Mesodermal cell (in vitro differentiated cells): ENCODE results near the gene TUBA3C.

Experiments
- H3K27ac ChIP-seq: 2 replicates; pipeline ENCODE4 v1.7.0; 2013; ENCODE audit warnings: mild to moderate bottlenecking, low read depth, low read length, moderate library complexity; ENCODE audit not compliant: severe bottlenecking
- H3K36me3 ChIP-seq: 2 replicates; pipeline ENCODE4 v1.7.1; 2013; ENCODE audit warnings: mild to moderate bottlenecking, low read length, moderate library complexity; ENCODE audit not compliant: control insufficient read depth, insufficient read depth
- H3K4me1 ChIP-seq: one replicate; pipeline ENCODE4 v1.7.1; 2013; ENCODE audit warnings: mild to moderate bottlenecking, low read length; ENCODE audit not compliant: insufficient read depth, control insufficient read depth, poor library complexity, severe bottlenecking
- H3K4me3 ChIP-seq: 2 replicates; pipeline ENCODE4 v1.7.0; 2013; ENCODE audit warnings: low read length, control low read depth, mild to moderate bottlenecking; ENCODE audit not compliant: insufficient read depth, poor library complexity, severe bottlenecking; ENCODE audit errors: extremely low read depth
- H3K9me3 ChIP-seq: 2 replicates; pipeline ENCODE4 v1.7.1; 2013; ENCODE audit warnings: mild to moderate bottlenecking, low read length, moderate library complexity; ENCODE audit not compliant: control insufficient read depth
- WGBS, 2 experiments: methylation state at CpG; one replicate each; pipeline ENCODE4 v1.1.5; 2013; ENCODE audit warnings: missing lambda C conversion rate in 2 of 2; ENCODE audit not compliant: insufficient coverage in 2 of 2; 5-methylcytosine and 5-hydroxymethylcytosine counted together

TUBA3C gene

GRCh38 chr13:19152403-19152802 is 29.2 kb downstream of the TUBA3C start:
- H3K9me3 ChIP-seq: peaks cover 85% of the 10 kb centered on the region
- no peaks in the 10 kb centered on the region for H3K36me3 ChIP-seq
- 42% methylated on average over 5 of the region's 5 CpGs for WGBS, 2 experiments
- H3K4me1 ChIP-seq: no peaks in the 10 kb centered on the region
- H3K27ac ChIP-seq: no peak overlapping the region
- no peak overlapping the region for H3K4me3 ChIP-seq

DNA sequence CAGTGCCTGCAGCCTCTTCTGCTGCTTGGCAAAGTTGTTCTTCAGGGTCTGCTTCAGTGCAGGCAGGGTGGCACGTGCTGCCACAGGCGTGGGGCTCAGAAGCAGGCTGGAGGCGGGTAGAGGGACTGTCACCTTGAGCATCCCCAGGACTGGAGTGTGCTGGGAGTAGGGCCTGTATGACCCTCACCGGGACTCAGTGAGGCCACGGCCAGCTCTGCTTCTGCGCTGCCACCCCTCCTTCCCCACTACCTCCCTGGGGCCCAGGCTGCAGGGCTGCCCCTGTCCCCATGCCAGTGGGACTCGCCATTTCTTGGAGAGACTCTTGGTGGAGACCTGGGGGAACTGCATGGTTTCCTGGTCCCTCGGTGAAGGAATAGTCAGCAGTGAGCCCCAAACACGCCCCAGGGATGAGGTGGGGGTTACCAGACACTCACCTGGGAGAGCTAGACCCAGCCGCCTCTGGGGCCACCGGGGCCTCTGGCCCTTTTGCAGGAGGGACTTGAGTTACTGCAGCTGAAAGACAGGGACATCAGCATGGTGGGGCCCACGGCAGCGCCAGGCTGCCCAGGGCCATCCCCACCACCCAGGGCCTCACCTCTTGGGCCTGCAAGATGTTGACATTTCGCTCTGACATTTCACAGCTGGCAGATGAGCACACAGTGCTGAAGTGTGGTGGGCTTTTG is 29.9 kb downstream of the TUBA3C start:
- 60 to 74% methylated on average over 11 to 12 of the region's 14 CpGs for WGBS, 2 experiments
- Histone ChIP-seq H3K9me3 (peaks cover 89% of the 10 kb centered on the region), H3K36me3 (no peaks in the 10 kb centered on the region), H3K4me1 (no peaks in the 10 kb centered on the region), H3K27ac (no peak overlapping the region), H3K4me3 (no peak overlapping the region)

DNA sequence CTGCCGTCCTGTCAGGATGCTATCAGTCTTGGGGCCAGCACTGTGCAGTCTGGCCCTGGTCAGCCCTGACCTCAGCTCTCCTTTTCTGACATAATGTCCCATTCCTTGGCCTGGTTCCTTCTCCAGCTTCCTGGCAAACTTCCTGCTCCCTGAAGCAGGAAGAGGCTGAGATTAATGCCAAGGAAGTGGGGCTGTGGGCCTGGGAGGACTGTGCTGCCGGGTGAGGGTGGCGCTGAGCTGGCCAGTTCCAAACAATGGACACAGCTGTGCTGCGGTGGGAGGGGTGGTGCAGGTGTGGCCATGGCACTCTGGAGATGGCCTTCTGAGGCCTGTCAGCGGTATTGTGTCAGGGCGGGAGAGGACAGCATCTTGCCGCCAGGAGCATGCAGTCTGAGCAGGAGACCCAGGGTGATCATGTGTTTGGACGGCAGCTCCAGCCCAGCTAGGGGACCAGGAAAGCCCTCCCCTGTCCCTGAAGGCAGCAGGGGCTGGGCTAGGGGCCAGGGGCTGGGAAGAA is 30.9 kb downstream of the TUBA3C start:
- Histone ChIP-seq H3K9me3 (peaks cover 84% of the 10 kb centered on the region), H3K4me3 (no peak overlapping the region), H3K27ac (no peak overlapping the region), H3K36me3 (no peaks in the 10 kb centered on the region), H3K4me1 (no peaks in the 10 kb centered on the region)
- WGBS, 2 experiments: 76 to 83% methylated on average over 8 of the region's 8 CpGs

DNA sequence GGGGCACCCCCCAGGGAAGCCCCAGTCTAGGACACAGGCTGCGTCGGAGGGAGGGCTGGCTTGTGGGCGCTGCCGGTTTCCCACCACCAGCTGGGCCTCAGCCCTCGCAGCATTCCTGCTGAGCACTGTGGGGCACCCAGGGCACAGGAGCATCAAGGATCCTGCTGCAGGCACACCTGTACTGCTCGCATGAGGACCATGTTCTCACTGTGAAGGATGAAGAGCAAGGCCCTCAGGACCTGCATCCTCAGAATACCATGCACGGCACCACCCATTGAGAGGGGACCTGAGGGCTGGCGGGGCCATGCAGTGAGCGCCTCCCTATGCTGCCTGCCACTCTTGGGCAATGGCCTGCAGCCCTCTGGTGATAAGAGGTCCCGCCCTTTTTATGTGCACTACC is 31.4 kb downstream of the TUBA3C start:
- Histone ChIP-seq H3K4me1 (no peaks in the 10 kb centered on the region), H3K36me3 (no peaks in the 10 kb centered on the region), H3K9me3 (peaks cover 79% of the 10 kb centered on the region), H3K4me3 (no peak overlapping the region), H3K27ac (no peak overlapping the region)
- WGBS, 2 experiments: 69 to 82% methylated on average over 7 to 9 of the region's 10 CpGs

DNA sequence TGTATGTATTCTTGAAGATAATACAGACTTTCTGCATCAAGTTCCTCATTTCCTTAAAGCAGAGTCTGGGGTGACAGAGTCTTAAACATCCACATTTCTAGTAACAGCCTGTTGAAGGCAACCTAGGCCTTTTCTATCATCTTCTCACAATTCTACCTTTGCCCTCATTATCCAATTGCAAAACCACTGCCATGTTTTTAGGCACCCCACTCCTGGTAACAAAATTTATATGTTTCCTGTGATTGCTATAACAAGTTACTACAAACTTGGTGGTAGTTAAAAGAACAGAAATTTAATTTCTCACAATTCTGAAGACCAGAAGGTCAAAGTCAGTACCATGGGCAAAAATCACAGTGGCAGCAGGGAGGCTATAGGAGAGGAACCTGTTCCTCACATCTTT is 33.1 kb downstream of the TUBA3C start:
- H3K9me3 ChIP-seq: peaks cover 74% of the 10 kb centered on the region

More for the DNA sequence above, 33.1 kb downstream of the TUBA3C start:
- Histone ChIP-seq H3K36me3 (no peaks in the 10 kb centered on the region), H3K27ac (no peak overlapping the region), H3K4me3 (no peak overlapping the region), H3K4me1 (no peaks in the 10 kb centered on the region)
